Measurements from ENCODE around the gene CCDC154.

CCDC154 gene

GRCh38 chr16:1435921-1436697, 8.2 kb downstream of the CCDC154 start:
- no peak for DNase-seq

- no peak for DNase-seq
These were observed 9.4 kb downstream of the CCDC154 start for GRCh38 chr16:1434644-1435592.

- no peak for DNase-seq
These were observed 10.6 kb downstream of the CCDC154 start for GRCh38 chr16:1433756-1434155.

GRCh38 chr16:1433263-1433560, 11.1 kb downstream of the CCDC154 start:
- DNase-seq = no peak

GRCh38 chr16:1432388-1433262, 11.7 kb downstream of the CCDC154 start:
- no peak for DNase-seq

GRCh38 chr16:1431497-1432270, 12.7 kb downstream of the CCDC154 start:
- no peak for DNase-seq

GRCh38 chr16:1430759-1431496, 13.4 kb downstream of the CCDC154 start, which contains the start of gene PERCC1:
TSS of gene PERCC1 (plus strand) at chr16:1431078. CDS start at chr16:1432594, 1,516 bp downstream.
- DNase-seq = no peak

- DNase-seq = no peak
These were observed 14.1 kb downstream of the CCDC154 start for GRCh38 chr16:1430214-1430758.

GRCh38 chr16:1429631-1430030, 14.7 kb downstream of the CCDC154 start:
- DNase-seq = no peak

GRCh38 chr16:1429012-1429411, 15.3 kb downstream of the CCDC154 start:
- no peak for DNase-seq

GRCh38 chr16:1428511-1428910, 15.8 kb downstream of the CCDC154 start:
- no peak for DNase-seq

GRCh38 chr16:1427473-1428461, 16.6 kb downstream of the CCDC154 start:
- no peak for DNase-seq

GRCh38 chr16:1426734-1427471, 17.5 kb downstream of the CCDC154 start:
- no peak for DNase-seq

GRCh38 chr16:1425616-1426370, 18.6 kb downstream of the CCDC154 start:
- no peak for DNase-seq

GRCh38 chr16:1424028-1424427, 20.3 kb downstream of the CCDC154 start:
- no peak for DNase-seq

GRCh38 chr16:1422076-1422475, 22.3 kb downstream of the CCDC154 start:
- DNase-seq = no peak

- no peak for DNase-seq
These were observed 24.2 kb downstream of the CCDC154 start for GRCh38 chr16:1420111-1420539.

GRCh38 chr16:1416521-1416941, 27.8 kb downstream of the CCDC154 start:
- no peak for DNase-seq

Data from NCI-H526 treated with DMSO at 0.1 percent for 48 hours (cell line).